CD1c-positive myeloid dendritic cell (primary cell): ENCODE measurements around the gene NUP88.
"Not testable (repeated sequence)": the region's sequence is repeated elsewhere in the genome, so short reads cannot be mapped to it uniquely, and the experiment has no call there.

Source experiments
- DNase-seq: peaks from one replicate; pipeline ENCODE4 v3.0.0-alpha.2; 2016; ENCODE audit errors: extremely low spot score

NUP88 gene

DNA sequence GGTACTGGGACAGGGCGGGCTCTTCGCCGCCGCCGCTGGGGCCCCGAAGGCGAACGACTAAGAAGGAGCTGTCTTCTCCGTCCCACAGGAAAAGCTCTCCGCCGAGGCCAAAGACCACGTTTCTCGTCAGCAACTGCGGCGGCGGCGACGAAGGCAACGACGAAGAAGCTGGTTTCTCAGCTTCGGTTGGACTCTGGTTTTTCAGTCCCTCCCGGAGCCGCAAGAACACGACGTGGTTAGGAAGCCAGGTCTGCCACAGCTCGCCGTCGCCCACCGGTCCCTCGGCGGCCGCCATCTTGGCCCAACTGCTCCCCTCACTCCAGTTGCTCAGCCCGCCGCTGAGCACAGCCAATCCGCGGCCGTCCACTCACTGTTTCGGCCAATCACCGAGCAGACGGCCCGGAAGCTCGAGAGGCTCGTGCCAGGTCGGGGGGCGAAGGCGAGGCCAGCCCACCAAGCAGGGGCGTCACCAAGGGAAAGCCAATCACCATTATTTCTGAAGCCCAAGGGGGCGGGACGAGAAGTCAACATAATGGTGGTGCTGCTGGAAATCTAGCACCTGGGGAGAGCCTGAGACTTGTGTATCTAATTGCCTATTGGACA, at the start of gene NUP88:
Gene NUP88, minus strand, starts transcription at position 307 of the 603 bp plus-strand sequence. Its CDS starts 12 bp downstream, at position 295.
- DNase-seq, result peak; percentile 98

- DNase-seq, result peak; percentile 14
Measured at GRCh38 chr17:5468075-5468473, 48.6 kb upstream of the NUP88 start.

DNA sequence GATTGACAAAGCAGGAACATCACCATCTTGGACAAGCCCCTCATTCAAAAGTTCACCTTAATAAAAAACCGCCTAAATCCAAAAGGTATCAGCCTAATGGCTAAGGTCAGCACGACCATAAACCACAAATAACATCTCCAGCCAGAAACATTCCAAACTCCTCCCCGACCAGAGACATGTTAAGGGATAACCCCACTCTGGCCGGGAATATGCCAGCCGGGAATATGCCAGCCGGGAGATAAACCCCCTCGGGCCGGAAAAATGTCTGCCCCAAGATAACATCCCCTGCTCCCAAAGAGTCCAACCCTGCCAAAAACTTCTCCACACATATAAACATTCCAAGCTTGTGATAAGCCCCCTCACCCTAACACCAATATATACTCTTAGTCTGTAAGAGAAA, 48.0 kb upstream of the NUP88 start:
- DNase-seq, result no peak

- DNase-seq, result no peak
Measured at GRCh38 chr17:5466295-5466694, 46.8 kb upstream of the NUP88 start.

DNA sequence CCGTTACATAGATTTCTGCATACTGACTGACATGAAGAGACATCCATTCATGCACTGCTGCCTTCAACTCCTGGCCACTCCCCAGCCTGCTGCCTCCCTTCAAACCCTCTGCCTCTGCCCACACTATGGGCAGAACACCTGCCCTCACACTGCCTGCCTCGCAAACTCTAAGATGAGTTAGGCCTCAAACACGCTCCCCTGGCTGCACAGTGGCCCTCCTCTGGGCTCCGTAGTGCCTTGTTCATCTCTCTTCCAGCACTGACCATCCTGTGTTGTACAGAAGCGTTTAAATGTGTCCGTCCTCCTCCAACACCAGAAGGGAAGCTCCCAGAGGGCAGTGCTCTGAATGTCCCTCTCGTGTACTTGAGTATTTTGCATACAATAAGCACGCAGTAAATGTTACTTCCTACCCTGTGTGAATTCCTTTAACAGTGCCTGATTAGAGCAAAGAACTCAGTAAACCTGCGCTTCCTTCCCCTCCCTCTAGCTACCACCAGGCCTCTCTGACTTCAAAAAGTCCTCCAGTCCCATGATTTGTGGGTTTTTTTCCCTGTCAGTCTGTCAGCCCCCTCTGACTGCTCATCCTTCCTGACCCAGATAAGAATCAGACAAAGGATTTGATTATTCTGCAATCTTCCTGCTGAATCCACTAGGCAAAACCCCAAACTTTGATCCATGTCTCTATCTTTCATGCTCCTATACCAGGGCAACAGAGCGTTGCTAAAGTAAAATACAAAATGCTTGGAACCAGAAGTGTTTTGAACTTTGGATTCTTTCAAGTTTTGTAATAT, 45.5 kb upstream of the NUP88 start:
- DNase-seq, result no peak

GRCh38 chr17:5446786-5447185, 27.3 kb upstream of the NUP88 start:
- DNase-seq, result no peak

DNA sequence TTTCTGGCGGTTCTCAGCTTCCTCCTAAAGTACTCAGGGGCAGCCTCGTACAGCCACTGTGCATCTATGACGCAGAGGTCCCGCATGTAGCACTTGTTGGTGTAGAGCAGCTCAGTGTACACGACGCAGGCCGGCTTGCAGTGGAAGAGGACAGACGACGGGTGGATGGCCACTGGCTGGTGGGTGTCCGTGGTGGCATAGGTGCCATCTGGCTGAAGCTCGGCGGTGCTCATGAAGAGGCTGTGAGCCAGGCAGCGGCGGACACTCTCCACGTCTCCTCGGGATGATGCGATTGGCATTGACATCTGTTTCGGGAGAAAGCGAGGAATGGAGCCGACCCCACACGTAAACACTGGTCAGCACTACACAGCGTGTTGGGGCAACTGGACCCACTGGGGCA, 24.7 kb upstream of the NUP88 start:
- no peak for DNase-seq

DNA sequence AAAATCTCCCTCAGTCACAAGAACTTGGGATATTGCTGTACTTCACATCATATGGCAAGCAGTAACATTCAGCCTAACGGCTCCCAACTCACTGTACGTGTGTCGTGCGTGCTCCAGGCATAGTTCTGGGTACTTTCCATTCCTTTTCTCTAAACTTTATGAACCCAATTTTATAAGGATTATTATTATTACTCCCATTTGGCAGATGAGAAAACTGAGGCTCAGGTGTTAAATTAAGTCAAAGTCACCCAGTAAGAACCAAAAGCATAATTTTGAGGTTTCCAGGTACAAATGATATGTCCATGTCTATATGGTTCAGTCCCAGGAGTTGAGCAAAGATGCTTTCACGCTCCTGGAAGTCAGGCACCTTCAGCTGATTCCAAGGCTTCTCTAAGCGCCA, 24.3 kb upstream of the NUP88 start:
- DNase-seq, result no peak

DNA sequence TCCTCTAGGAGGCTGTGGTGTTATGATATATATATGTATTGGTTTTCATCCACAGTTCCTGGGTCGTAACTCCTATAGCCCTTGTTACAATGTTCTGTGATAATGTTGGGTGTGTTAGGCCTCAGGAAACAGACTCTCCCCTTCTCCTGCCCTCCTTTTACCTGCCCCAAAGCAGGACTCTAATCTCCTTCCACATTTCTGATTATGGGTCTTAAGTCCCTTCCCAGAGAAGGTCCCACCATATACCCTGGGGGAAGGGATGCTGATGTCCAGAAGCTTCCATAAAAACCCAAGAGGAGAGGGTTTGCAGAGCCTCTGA, 19.9 kb upstream of the NUP88 start:
- no peak for DNase-seq

GRCh38 chr17:5438716-5439445, 19.4 kb upstream of the NUP88 start, which contains the start of gene C1QBP:
C1QBP (minus strand) TSS chr17:5439155; CDS start chr17:5439073, 82 bp downstream.
- peak; percentile 98 for DNase-seq

- no peak for DNase-seq
Measured at GRCh38 chr17:5437721-5438317, 18.4 kb upstream of the NUP88 start.

- not testable (repeated sequence) for DNase-seq
Measured at GRCh38 chr17:5435781-5436315, 16.4 kb upstream of the NUP88 start.

DNA sequence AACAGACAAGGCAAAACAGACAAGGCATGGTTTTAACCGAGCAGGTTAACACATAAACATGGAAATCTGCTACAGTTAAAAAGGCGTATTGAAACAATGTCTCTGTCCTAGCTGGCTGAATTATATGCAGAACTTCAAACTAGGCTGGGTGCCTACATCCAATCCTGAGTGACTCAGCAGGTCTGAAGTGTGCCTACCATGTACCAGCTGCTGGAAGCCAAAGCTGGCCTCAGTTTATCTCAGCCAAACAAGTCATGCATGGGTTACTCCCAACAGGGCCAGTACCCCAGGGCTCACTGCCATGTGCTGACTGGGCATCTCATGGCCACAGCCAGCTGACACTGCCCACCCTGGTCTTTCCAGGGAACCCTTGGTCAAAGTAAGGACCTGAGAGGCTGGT, 15.5 kb upstream of the NUP88 start:
- no peak for DNase-seq

- no peak for DNase-seq
Measured at GRCh38 chr17:5431949-5432556, 12.6 kb upstream of the NUP88 start.

DNA sequence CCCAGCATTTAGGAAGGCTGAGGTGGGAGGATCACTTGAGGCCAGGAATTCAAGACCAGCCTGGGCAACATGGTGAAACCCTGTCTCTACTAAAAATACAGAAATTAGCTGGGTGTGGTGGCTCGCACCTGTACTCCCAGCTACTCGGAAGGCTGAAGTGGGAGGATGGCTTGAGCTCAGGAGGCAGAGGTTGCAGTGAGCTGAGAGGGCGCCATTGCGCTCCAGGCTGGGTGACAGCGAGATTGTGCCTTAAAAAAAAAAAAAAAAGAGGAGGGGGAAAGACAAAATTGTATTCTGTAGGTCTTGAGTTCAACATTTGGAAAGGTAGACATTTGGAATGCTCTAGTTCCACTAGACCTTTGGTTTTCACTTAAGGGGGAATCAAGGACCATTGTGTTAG, 11.8 kb upstream of the NUP88 start:
- not testable (repeated sequence) for DNase-seq

- no peak for DNase-seq
Measured at GRCh38 chr17:5430413-5430999, 11.0 kb upstream of the NUP88 start.

GRCh38 chr17:5429191-5429887, 9.9 kb upstream of the NUP88 start:
- DNase-seq, result no peak

GRCh38 chr17:5425826-5426225, 6.4 kb upstream of the NUP88 start:
- no peak for DNase-seq

DNA sequence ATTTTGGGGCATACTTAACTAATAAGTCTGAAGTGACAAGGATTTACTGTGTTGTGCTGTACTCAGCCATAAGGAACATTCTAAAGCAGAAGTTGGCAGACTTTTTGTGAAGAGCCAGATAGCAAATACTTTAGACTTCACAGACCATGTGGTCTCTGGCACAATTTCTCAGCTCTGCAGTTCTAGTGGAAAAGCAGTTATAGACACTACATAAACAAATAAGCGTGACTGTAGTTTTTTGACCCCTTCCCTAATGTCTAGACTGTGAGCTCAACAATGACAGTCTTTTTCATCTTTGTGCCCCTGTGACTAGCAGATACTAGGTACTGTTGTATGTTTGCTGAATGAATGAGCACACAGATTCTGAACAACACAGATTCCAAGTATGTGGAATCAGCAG, 5.4 kb upstream of the NUP88 start:
- DNase-seq, result no peak

DNA sequence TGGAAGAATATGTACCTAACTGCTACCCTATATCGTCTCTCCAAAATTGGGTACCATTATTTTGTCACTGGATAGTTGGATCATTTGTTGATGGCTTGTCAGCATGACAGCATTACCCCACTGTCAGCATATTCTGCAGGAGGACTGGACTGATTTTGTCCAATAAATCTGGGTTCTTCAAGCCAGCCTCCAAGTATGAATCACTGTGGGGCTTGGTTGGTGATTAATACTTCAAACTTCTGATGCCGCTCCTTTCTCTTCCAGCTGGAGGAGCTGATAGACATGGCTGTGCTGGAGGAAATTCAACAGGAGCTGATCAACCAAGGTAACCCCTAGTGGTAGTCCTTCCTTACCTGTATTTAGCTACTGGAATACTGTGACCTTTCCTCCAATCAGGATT, 3.0 kb upstream of the NUP88 start:
- DNase-seq, result no peak
